Right atrium auricular region (tissue), 2 donors: ENCODE measurements around the gene ZNF444. TPM values are rescaled to one million over a fixed set of nuclear protein-coding genes. Genes with fewer than 3 reads are reported as not detected.

Source experiments
- DNase-seq: peaks from one replicate; pipeline ENCODE4 v3.0.0-alpha.2; 2019; ENCODE audit warnings: low spot score
- H3K27ac ChIP-seq, 2 donors: fragments of 200-600 bp; sonication (generic); 1 replicate in 1 of 2; 2 replicates in 1 of 2; pipeline ENCODE4 v1.5.1; 2016 to 2019
- H3K27me3 ChIP-seq, 2 donors: fragments of 200-600 bp; sonication (generic); one replicate each; pipeline versions ENCODE4 v1.5.1 to v1.6.0; 2017 to 2019
- H3K36me3 ChIP-seq: fragments of 200-600 bp; sonication (generic); one replicate; pipeline ENCODE4 v1.5.1; 2016
- H3K4me1 ChIP-seq, 2 donors: fragments of 200-600 bp; sonication (generic); one replicate each; pipeline versions ENCODE4 v1.5.1 to v1.6.0; 2017 to 2019
- H3K4me3 ChIP-seq, 2 donors: fragments of 200-600 bp; sonication (generic); 1 replicate in 1 of 2; 2 replicates in 1 of 2; pipeline ENCODE4 v1.5.1; 2017 to 2019; ENCODE audit warnings: mild to moderate bottlenecking in 1 of 2, moderate library complexity in 1 of 2
- H3K9me3 ChIP-seq, 2 donors: fragments of 200-600 bp; sonication (generic); one replicate each; pipeline ENCODE4 v1.5.1; 2019
- total RNA-seq, 2 donors: library from RNA; depleted of rRNA; stranded (reverse); fragments of >200 nt; gene quantifications; one replicate each; pipeline ENCODE4 v1.1.0, GENCODE V29; 2016
- TF ChIP-seq, protein P1 (sequence below), 2 donors: fragments of 200-600 bp; sonication (generic); IDR thresholded peaks; one replicate each; pipeline ENCODE4 v1.5.1; 2019; ENCODE audit warnings: antibody characterized with exemption in 2 of 2

Gene ZNF444
- total RNA-seq, 2 donors from 2014 or later = 26.1 to 30.9 TPM

DNA sequence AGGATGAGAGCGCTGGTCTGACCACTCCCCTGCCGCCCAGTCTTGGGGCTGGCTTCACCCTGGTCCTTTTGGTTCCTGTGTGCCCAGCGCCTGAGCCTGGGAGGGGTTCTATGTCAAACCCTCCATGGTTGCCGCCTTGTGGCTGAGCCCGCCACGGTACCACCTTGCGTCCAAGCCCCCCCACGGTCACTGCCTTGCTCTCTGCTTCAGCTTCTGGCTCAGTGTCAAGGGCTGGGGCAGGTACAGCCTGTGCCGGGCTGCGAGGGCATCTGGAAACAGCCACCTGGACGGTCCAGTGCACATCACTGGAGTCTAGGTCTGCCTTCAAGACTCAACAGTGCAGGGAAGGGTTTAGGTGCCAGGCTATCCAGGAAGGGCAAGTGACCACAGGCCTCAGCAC is 20.4 kb downstream of the ZNF444 start:
- Histone ChIP-seq H3K4me1 (no peaks in the 10 kb centered on the region), H3K27ac (no peak overlapping the region), H3K4me3 (no peak overlapping the region), H3K9me3 (no peaks in the 10 kb centered on the region), H3K27me3 (no peaks in the 10 kb centered on the region), H3K36me3 (peaks cover 22% of the 10 kb centered on the region)
- no peak for DNase-seq
- TF ChIP-seq, protein P1, sequence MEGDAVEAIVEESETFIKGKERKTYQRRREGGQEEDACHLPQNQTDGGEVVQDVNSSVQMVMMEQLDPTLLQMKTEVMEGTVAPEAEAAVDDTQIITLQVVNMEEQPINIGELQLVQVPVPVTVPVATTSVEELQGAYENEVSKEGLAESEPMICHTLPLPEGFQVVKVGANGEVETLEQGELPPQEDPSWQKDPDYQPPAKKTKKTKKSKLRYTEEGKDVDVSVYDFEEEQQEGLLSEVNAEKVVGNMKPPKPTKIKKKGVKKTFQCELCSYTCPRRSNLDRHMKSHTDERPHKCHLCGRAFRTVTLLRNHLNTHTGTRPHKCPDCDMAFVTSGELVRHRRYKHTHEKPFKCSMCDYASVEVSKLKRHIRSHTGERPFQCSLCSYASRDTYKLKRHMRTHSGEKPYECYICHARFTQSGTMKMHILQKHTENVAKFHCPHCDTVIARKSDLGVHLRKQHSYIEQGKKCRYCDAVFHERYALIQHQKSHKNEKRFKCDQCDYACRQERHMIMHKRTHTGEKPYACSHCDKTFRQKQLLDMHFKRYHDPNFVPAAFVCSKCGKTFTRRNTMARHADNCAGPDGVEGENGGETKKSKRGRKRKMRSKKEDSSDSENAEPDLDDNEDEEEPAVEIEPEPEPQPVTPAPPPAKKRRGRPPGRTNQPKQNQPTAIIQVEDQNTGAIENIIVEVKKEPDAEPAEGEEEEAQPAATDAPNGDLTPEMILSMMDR (IDR thresholded peaks at IDR 0.05) = no peak

DNA sequence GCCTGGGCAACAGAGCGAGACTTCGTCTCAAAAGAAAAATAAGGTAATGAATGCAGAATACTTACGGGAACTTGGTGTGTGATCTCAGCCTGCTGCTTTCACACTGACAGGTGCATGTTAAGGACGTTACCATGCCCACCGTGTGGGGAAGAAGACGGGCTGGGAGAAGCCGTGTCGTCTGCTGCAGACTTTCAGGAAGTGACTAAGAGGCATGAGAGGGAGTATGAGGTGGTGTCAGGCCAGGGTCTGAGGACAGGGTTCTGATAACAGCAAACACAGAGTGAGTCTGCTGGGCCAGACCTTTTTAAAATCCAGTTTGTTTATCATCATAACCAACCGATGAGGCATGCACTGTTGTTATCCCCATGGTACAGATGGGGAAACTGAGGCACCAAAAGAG is 21.2 kb downstream of the ZNF444 start:
- Histone ChIP-seq H3K9me3 (no peaks in the 10 kb centered on the region), H3K4me1 (no peaks in the 10 kb centered on the region), H3K36me3 (peaks cover 22% of the 10 kb centered on the region), H3K27ac (no peak overlapping the region), H3K27me3 (no peaks in the 10 kb centered on the region), H3K4me3 (no peak overlapping the region)
- TF ChIP-seq, protein P1 (IDR thresholded peaks at IDR 0.05) = no peak
- DNase-seq = no peak

DNA sequence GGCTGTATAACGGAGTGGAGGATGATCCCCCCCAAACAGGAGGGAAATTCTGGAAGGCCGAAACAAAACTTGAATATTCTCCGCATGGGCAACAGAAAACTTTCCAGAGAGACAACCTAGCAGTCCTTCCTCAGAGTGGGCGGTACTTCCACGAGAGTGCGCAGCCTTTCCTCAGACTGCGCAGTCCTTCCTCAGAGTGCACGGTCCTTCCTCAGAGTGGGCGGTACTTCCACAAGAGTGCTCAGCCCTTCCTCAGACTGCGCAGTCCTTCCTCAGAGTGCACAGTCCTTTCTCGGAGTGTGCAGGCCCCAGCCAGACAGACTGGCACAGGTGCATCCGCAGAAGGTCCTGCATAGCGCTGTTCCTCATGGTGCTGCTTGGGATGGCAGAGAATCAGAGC is 22.0 kb downstream of the ZNF444 start:
- Histone ChIP-seq H3K27ac (no peak overlapping the region), H3K9me3 (no peaks in the 10 kb centered on the region), H3K4me1 (no peaks in the 10 kb centered on the region), H3K27me3 (no peaks in the 10 kb centered on the region), H3K36me3 (peaks cover 22% of the 10 kb centered on the region), H3K4me3 (no peak overlapping the region)
- no peak for DNase-seq
- TF ChIP-seq, protein P1 (IDR thresholded peaks at IDR 0.05) = no peak

DNA sequence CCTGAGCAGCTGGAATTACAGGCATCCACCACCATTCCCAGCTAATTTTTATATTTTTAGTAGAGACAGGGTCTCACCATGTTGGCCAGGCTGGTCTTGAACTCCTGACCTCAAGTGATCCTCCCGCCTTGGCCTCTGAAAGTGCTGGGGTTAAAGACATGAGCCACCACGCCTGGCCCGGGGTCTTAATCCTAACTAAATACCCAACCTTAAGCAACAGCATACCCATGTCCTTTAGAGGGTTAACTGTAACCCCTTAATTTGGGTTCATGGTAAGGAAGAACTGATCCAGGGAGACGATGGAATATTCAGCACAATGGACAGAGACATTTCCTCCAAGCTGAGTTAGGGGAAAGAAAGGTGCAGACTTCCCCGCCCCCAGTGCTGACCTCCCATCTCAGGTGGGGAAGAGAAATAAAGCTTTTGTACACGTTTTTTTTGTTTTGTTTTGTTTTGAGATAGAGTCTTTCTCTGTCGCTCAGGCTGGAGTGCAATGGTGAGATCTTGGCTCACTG is 26.0 kb downstream of the ZNF444 start:
- no peak for DNase-seq
- peaks cover 0 to 5% of the 10 kb centered on the region in 2 donors for H3K4me1 ChIP-seq
- H3K4me3 ChIP-seq = no peak overlapping the region
- H3K36me3 ChIP-seq = no peaks in the 10 kb centered on the region
- H3K27ac ChIP-seq = no peak overlapping the region
- TF ChIP-seq, protein P1 (IDR thresholded peaks at IDR 0.05) = no peak
- no peaks in the 10 kb centered on the region for H3K27me3 ChIP-seq
- H3K9me3 ChIP-seq = no peaks in the 10 kb centered on the region

DNA sequence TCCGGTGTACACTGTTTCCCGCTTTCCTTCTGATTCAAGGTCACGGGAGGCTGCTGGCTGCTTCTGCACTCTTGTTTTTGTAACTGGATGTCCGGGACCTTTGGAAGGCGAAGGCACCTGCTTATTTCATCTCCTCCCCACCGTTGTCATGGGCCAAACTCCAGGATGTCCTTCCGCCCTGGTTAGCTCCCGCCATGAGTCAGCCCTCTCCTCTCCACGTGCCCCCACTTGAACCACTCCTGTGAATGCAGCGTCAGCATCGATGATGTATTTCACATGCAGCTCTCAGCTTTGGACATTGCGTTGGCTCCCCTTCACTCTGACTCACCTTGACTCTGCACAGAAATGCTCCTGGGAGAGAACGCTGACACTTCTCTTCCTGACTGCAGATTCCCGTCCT is 29.2 kb downstream of the ZNF444 start:
- H3K4me1 ChIP-seq = peaks cover 0 to 5% of the 10 kb centered on the region in 2 donors
- no peaks in the 10 kb centered on the region for H3K36me3 ChIP-seq
- no peak overlapping the region for H3K27ac ChIP-seq
- no peaks in the 10 kb centered on the region for H3K9me3 ChIP-seq
- TF ChIP-seq, protein P1 (IDR thresholded peaks at IDR 0.05) = no peak
- DNase-seq = peak; percentile 59
- no peaks in the 10 kb centered on the region for H3K27me3 ChIP-seq
- H3K4me3 ChIP-seq = no peak overlapping the region

DNA sequence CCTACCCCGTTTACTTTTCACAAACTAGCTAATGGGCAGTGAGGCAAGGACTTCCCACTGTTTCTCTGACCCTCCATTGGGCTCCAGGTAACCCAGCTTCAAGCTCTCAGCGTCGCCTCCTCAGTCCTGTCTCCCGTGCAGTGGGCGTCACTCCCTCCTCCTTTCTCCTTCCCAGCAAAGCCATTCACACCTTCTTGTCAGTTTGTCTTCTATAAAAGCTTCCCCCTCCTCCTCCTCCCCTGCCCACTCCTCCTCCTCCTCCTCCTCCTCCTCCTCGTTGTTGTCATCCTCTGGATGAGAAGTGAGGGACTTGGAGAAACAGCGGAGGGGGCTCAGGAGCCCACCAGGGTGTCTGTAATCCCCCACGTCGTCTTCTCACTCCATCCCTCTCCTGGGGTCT is 33.0 kb downstream of the ZNF444 start:
- TF ChIP-seq, protein P1 (IDR thresholded peaks at IDR 0.05) = no peak
- Histone ChIP-seq H3K4me3 (no peak overlapping the region), H3K27me3 (no peaks in the 10 kb centered on the region), H3K9me3 (no peaks in the 10 kb centered on the region), H3K27ac (no peak overlapping the region), H3K4me1 (peaks cover 0 to 5% of the 10 kb centered on the region in 2 donors), H3K36me3 (no peaks in the 10 kb centered on the region)
- no peak for DNase-seq
